ENCODE measurements around the gene NUP155.
"Not testable (repeated sequence)": the region's sequence is repeated elsewhere in the genome, so short reads cannot be mapped to it uniquely, and the experiment has no call there.

Gene NUP155

DNA sequence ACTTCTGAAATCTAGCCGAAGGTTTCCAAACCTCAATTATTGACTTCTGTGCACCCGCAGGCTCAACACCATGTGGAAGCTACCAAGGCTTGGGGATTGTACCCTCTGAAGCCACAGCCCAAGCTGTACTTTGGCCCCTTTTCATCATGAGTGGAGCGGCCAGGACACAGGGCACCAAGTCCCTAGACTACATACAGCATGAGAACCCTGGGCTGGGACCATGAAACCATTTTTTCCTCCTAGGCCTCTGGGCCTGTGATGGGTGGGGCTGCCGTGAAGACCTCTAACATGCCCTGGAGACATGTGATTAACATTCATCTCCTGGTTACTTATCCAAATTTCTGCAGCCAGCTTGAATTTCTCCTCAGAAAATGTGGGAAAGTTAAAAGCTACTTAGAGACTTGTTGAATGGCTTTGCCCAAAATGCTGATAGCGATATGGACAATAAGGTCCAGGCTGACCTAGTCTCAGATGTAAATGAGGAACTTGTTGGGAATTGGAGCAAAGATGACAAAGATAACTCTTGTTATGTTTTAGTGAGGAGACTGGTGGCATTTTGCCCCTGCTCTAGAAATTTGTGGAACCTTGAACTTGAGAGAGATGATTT lies 87.6 kb downstream of the NUP155 start:
- no peak for DNase-seq (ENCODE audit: low spot score)

- no peak for DNase-seq (ENCODE audit: low spot score)
These were observed 95.4 kb downstream of the NUP155 start for GRCh38 chr5:37275511-37275910.

- no peak for DNase-seq (ENCODE audit: low spot score)
These were observed 98.4 kb downstream of the NUP155 start for GRCh38 chr5:37272511-37272910.

DNA sequence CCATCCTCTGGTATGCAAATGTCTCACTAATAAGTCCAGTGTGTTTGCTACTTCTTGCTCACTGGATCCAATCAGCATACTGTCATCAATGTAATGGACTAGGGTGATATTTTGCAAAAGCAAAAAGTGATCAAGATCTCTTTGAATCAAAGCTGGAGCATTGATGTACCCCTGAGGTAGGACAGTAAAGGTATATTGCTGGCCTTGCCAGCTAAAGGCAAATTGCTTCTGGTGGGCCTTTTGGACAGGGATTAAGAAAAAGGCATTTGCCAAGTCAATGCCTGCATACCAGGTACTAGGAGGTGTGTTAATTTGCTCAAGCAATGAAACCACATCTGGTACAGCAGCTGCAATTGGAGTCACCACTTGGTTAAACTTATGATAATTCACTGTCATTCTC lies 102.8 kb downstream of the NUP155 start:
- not testable (repeated sequence) for DNase-seq (ENCODE audit: low spot score)

- no peak for DNase-seq (ENCODE audit: low spot score)
These were observed 115.0 kb downstream of the NUP155 start for GRCh38 chr5:37255774-37256358.

DNA sequence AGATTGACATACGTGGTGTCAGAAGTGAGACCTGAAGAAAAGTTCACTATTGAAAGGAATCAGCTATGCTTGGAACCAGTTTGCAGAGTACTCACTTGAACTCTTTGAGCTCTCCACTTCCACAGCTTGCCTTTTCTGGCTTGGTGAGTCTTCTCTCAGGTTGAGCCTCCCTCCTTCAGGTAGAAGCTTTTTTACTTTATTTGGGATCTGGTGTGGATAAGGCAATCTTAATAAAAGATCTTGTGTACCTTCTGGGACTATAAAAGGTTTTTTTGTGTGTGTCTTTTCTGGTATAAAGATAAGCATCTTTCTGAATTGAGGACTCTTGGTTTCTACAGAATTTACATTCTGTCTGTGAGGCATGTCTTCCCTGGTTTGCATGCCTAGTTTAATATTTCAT lies 116.3 kb downstream of the NUP155 start:
- DNase-seq (ENCODE audit: low spot score), result no peak

DNA sequence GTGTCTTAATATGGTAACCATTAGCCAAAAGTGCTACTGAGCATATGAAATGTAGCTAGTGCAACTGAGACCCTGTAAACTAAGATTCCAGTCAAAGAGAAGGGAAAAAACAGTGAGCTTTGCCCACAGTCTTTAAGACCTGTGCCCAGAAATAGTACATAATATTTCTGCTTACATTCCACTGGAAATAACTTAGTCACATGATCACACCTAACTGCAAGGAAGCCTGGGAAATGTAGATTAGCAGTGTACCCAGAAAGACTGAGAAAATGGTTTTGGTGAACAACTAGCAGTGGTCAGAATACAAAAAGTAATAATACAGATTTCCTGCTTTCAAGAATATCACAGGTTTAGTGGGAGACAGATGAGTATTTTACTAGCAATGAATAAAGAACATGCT lies 119.2 kb downstream of the NUP155 start:
- DNase-seq (ENCODE audit: low spot score), result no peak

GRCh38 chr5:37249815-37250164 lies 121.1 kb downstream of the NUP155 start:
- DNase-seq (ENCODE audit: low spot score), result no peak

DNA sequence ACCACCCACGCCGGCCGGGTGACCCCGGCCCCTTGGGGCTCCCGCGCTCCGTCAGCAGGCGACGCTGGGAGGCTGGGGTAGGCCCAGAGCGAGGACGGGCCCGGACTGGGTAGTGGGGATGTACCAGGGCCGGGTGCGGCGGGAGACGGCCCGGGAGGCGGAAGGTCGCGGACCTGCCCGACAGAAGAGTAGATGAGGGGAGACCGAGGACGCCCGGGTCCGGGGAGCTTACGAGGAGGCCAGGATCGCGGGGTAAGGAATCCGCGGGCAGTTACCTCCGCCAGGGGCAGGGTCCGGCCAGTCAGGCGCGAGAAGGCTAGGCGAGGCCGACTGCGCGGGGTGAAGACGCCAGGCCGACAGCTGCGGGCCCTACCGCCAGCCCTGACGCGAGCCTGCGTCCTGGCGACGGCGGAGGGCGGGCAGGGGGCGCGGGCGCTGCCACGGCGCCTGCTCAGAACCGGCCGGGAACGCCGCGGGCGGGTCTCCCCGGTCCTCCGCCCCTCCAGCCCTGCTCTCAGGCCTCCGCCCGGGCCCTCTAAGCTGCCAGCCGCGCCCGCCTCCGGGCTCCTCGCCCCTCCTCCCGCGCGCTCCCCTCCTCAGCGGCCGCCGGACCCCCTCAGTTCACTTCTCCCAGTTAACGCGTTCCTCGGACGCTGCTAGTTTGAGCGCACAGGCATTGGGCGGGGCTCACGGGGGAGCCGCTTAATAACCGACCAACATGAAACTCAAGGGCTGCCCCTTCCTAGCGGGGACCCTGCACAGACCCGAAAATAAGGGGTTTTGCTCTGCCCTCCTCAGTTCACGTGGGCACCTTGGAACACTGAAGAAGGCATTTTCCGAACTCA lies 121.7 kb downstream of the NUP155 start, which contains the start of gene CPLANE1:
CPLANE1 (minus strand) TSS at position 407 of the 845 bp plus-strand sequence. CDS start 1,678 bp downstream, outside the sequence.
- DNase-seq (ENCODE audit: low spot score), result peak; percentile 84

GRCh38 chr5:37248421-37248969 lies 122.4 kb downstream of the NUP155 start:
- DNase-seq (ENCODE audit: low spot score), result peak; percentile 2

DNA sequence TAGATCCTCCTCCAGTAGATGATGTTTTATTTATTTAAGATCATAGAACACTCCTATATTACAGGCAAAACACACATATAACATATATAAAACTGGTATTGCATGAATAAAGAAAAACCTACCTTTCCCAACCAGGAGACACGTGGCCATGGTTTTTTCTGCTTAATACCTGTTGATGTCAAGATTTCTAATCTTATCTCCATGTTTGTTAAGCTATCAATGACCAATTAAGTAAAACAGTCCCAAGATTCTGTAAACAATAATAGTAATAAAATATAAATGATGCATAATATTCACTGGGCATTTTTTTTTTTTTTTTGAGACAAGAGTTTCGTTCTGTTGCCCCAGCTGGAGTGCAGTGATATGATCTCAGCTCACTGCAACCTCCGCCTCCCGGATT lies 123.4 kb downstream of the NUP155 start:
- DNase-seq (ENCODE audit: low spot score), result no peak

- DNase-seq (ENCODE audit: low spot score), result no peak
These were observed 123.9 kb downstream of the NUP155 start for GRCh38 chr5:37247036-37247435.
